Endothelial cell of umbilical vein (primary cell): ENCODE results near the gene TMUB2. TPM values are rescaled to one million over a fixed set of nuclear protein-coding genes. Genes with fewer than 3 reads are reported as not detected.

Source experiments
- BruUV-seq: library from RNA; stranded (reverse); fragments of 400-500 nt; replicated peaks from 2 replicates; lab custom pipeline; 2021; lab: Mats Ljungman, UMichigan
- CTCF ChIA-PET: fragments of 300-600, 350-600 bp; sonication (Branson Sonifier 250); formaldehyde crosslinking; loops from one replicate; lab custom pipeline; 2021; ENCODE audit warnings: antibody characterized with exemption, inconsistent platforms; lab: Charles Lee
- POLR2A ChIA-PET: fragments of 300-600, 350-600 bp; sonication (Branson Sonifier 250); formaldehyde crosslinking; loops from one replicate; lab custom pipeline; 2021; ENCODE audit warnings: antibody characterized with exemption, inconsistent platforms; lab: Charles Lee
- DNase-seq: peaks from one replicate; pipeline ENCODE4 v3.0.0-alpha.2; 2011; ENCODE audit warnings: low read depth, low spot score
- FAIRE-seq: peaks from 2 replicates; lab custom pipeline; 2011; peaks lifted over from hg19 to GRCh38; lab: Jason Lieb, UNC
- H2AFZ ChIP-seq: 2 replicates; pipeline ENCODE4 v1.6.0; 2012; ENCODE audit warnings: low read depth, low read length, control low read depth, inconsistent platforms
- H3K27ac ChIP-seq: 2 replicates; pipeline ENCODE4 v1.5.1; 2011; ENCODE audit warnings: low read depth, mild to moderate bottlenecking, control low read depth, low read length, moderate library complexity; ENCODE audit not compliant: insufficient read depth
- H3K27me3 ChIP-seq, 2 experiments: 2 replicates each; pipeline versions ENCODE4 v1.6.0 to v1.6.1; 2011; ENCODE audit warnings: low read length in 2 of 2, mixed read lengths in 1 of 2; ENCODE audit not compliant: control insufficient read depth in 2 of 2, insufficient read depth in 2 of 2
- H3K36me3 ChIP-seq, 2 experiments: 2 replicates in 1 of 2; 3 replicates in 1 of 2; pipeline ENCODE4 v1.5.1; 2011; ENCODE audit warnings: low read length in 2 of 2, mild to moderate bottlenecking in 1 of 2, moderate library complexity in 1 of 2; ENCODE audit not compliant: control insufficient read depth in 2 of 2, insufficient read depth in 2 of 2; ENCODE audit errors: extremely low read depth in 1 of 2
- H3K4me1 ChIP-seq: 3 replicates; pipeline ENCODE4 v1.5.1; 2011; ENCODE audit warnings: mild to moderate bottlenecking, low read length; ENCODE audit not compliant: control insufficient read depth, insufficient read depth; ENCODE audit errors: extremely low read depth
- H3K4me2 ChIP-seq: 2 replicates; pipeline ENCODE4 v1.6.1; 2011; ENCODE audit warnings: low read length, control low read depth, mixed read lengths; ENCODE audit not compliant: insufficient read depth
- H3K4me3 ChIP-seq, 3 experiments: fragments of 200-600 bp in 1 of 3; sonication (generic), shearing (Covaris generic) in 1 of 3; replicated peaks in 1 of 3; 2 replicates each; pipeline ENCODE4 v1.5.1; 2011 to 2016; ENCODE audit warnings: control low read depth in 3 of 3, low read length in 3 of 3, mild to moderate bottlenecking in 2 of 3, inconsistent platforms in 1 of 3, low read depth in 1 of 3, moderate library complexity in 1 of 3; ENCODE audit not compliant: insufficient read depth in 1 of 3
- H3K79me2 ChIP-seq: 2 replicates; pipeline ENCODE4 v1.6.0; 2012; ENCODE audit warnings: low read length, inconsistent platforms; ENCODE audit not compliant: control insufficient read depth, insufficient read depth
- H3K9ac ChIP-seq: replicated peaks from 2 replicates; pipeline ENCODE3; 2011; ENCODE audit warnings: low read length, control low read depth; ENCODE audit not compliant: insufficient read depth; ENCODE audit errors: extremely low read depth
- H3K9me1 ChIP-seq: replicated peaks from 3 replicates; pipeline ENCODE4 v1.6.0; 2011; ENCODE audit warnings: mild to moderate bottlenecking, low read length; ENCODE audit not compliant: control insufficient read depth, insufficient read depth; ENCODE audit errors: extremely low read depth
- H3K9me3 ChIP-seq: replicated peaks from 2 replicates; pipeline ENCODE4 v1.5.1; 2012; ENCODE audit warnings: low read length, inconsistent platforms; ENCODE audit not compliant: control insufficient read depth, insufficient read depth
- H4K20me1 ChIP-seq: replicated peaks from 2 replicates; pipeline ENCODE3; 2011; ENCODE audit warnings: mild to moderate bottlenecking, low read length; ENCODE audit not compliant: control insufficient read depth, insufficient read depth; ENCODE audit errors: extremely low read depth
- EZH2 ChIP-seq: IDR thresholded peaks from 2 replicates; pipeline ENCODE4 v1.6.1; 2012; ENCODE audit warnings: borderline replicate concordance, low read depth, mild to moderate bottlenecking, moderate library complexity, low read length, inconsistent platforms; ENCODE audit not compliant: severe bottlenecking
- FOS ChIP-seq: IDR thresholded peaks from 2 replicates; pipeline ENCODE4 v1.6.1; 2011; ENCODE audit warnings: mild to moderate bottlenecking, low read length, moderate library complexity, borderline replicate concordance; ENCODE audit not compliant: insufficient read depth
- GATA2 ChIP-seq: IDR thresholded peaks from 2 replicates; pipeline ENCODE4 v1.7.0; 2011; ENCODE audit warnings: low read depth, mild to moderate bottlenecking, moderate library complexity, mixed read lengths, low read length; ENCODE audit not compliant: insufficient read length, insufficient read depth
- JUN ChIP-seq: IDR thresholded peaks from 2 replicates; pipeline ENCODE4 v1.6.1; 2011; ENCODE audit warnings: borderline replicate concordance, low read depth; ENCODE audit not compliant: insufficient read length, insufficient read depth
- MYC ChIP-seq: IDR thresholded peaks from one replicate; pipeline ENCODE4 v1.6.1; 2011; ENCODE audit warnings: mild to moderate bottlenecking, low read depth, low read length
- POLR2A ChIP-seq: IDR thresholded peaks from 2 replicates; pipeline ENCODE4 v1.6.1; 2012; ENCODE audit warnings: low read depth, mild to moderate bottlenecking, control low read depth, low read length
- POLR2AphosphoS5 ChIP-seq: IDR thresholded peaks from 2 replicates; pipeline ENCODE4 v1.6.1; 2012; ENCODE audit warnings: low read depth, mild to moderate bottlenecking, control low read depth, low read length, moderate library complexity; ENCODE audit not compliant: insufficient read depth
- dilution Hi-C: fragments of 300-500 bp; cut with MboI; formaldehyde crosslinking; loops from one replicate; pipeline ENCODE4 v1.15.0; 2019; ENCODE audit warnings: low sequenced_read_pairs; ENCODE audit not compliant: extremely low pct_ligation_motif_present
- intact Hi-C: fragments of 100-400 bp; cut with micrococcal nuclease; formaldehyde crosslinking; loops from one replicate; pipeline ENCODE4 v1.10.0; 2022
- polyA plus RNA-seq, 4 experiments: library from polyadenylated mRNA; depleted of rRNA in 3 of 4; stranded (reverse) in 3 of 4; unstranded in 1 of 4; fragments of >200 nt; gene quantifications; 2 replicates each; pipeline versions ENCODE4 v1.2.1 to v1.2.3, GENCODE V29; 2011 to 2012; ENCODE audit warnings: missing spikeins in 1 of 4
- total RNA-seq: library from RNA; stranded (reverse); gene quantifications from 2 replicates; pipeline ENCODE4 v1.2.3, GENCODE V29; 2021
- TF ChIP-seq, protein P1 (sequence below): IDR thresholded peaks from 2 replicates; pipeline ENCODE4 v1.6.1; 2011; ENCODE audit not compliant: insufficient read depth, insufficient read length
- TF ChIP-seq, protein P2 (sequence below), 2 donors: IDR thresholded peaks; 1 replicate in 1 of 2; 2 replicates in 1 of 2; pipeline ENCODE4 v1.5.1; 2011; ENCODE audit warnings: low read length in 2 of 2, mild to moderate bottlenecking in 2 of 2, moderate library complexity in 2 of 2, control low read depth in 1 of 2, inconsistent platforms in 1 of 2, low read depth in 1 of 2; ENCODE audit not compliant: insufficient read depth in 1 of 2; ENCODE audit errors: extremely low read depth in 1 of 2

Gene TMUB2
- total and polyA plus RNA-seq, 2 donors (not counting 3 experiments of a cell fraction or from before 2014, with no cell fraction given) = 43.6 to 72.5 TPM

- Histone ChIP-seq H3K9me1 (no peaks in the 10 kb centered on the region), H3K27ac (no peak overlapping the region), H3K4me2 (no peak overlapping the region), H3K4me3 (no peak overlapping the region), H3K4me1 (peaks cover under 1% of the 10 kb centered on the region), H3K36me3 (no peaks in the 10 kb centered on the region), H3K27me3 (no peaks in the 10 kb centered on the region), H3K9me3 (no peaks in the 10 kb centered on the region), H4K20me1 (no peaks in the 10 kb centered on the region), H3K79me2 (no peaks in the 10 kb centered on the region), H2AFZ (no peak overlapping the region), H3K9ac (no peak overlapping the region)
- TF ChIP-seq POLR2A (no peak), GATA2 (no peak), POLR2AphosphoS5 (no peak), MYC (no peak), FOS (no peak), JUN (no peak), EZH2 (no peak)
- TF ChIP-seq, protein P1, sequence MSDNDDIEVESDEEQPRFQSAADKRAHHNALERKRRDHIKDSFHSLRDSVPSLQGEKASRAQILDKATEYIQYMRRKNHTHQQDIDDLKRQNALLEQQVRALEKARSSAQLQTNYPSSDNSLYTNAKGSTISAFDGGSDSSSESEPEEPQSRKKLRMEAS = no peak
- TF ChIP-seq, protein P2, sequence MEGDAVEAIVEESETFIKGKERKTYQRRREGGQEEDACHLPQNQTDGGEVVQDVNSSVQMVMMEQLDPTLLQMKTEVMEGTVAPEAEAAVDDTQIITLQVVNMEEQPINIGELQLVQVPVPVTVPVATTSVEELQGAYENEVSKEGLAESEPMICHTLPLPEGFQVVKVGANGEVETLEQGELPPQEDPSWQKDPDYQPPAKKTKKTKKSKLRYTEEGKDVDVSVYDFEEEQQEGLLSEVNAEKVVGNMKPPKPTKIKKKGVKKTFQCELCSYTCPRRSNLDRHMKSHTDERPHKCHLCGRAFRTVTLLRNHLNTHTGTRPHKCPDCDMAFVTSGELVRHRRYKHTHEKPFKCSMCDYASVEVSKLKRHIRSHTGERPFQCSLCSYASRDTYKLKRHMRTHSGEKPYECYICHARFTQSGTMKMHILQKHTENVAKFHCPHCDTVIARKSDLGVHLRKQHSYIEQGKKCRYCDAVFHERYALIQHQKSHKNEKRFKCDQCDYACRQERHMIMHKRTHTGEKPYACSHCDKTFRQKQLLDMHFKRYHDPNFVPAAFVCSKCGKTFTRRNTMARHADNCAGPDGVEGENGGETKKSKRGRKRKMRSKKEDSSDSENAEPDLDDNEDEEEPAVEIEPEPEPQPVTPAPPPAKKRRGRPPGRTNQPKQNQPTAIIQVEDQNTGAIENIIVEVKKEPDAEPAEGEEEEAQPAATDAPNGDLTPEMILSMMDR (IDR thresholded peaks at IDR 0.05; ENCODE audit: extremely low read depth in 1 of 2, insufficient read depth in 1 of 2, low read depth in 1 of 2, low read length in 2 of 2) = no peak
- intact Hi-C loops = no loop called here
- FAIRE-seq (no peak), DNase-seq (no peak)
- ChIA-PET CTCF (interaction anchor here (1.0 kb wide), 1 partner anchor 79 kb away, joined by 5 read pairs; the partner anchor contains the start of gene RUNDC3A), POLR2A (no interaction called here)
- dilution Hi-C loops = no loop called here
- BruUV-seq = no TSS peak
Observed at GRCh38 chr17:44229090-44229489, 42.3 kb downstream of the TMUB2 start.
